ENCODE results near the gene KCNA10. TPM values are rescaled to one million over a fixed set of nuclear protein-coding genes. Genes with fewer than 3 reads are reported as not detected.

KCNA10 gene
- total RNA-seq, 2 experiments from 2014 or later, result not detected

- Histone ChIP-seq H3K9me2 (ENCODE audit: insufficient read depth, low read length) (no peaks in the 10 kb centered on the region), H3K27ac (ENCODE audit: low read depth, low read length, poor library complexity, severe bottlenecking) (no peak overlapping the region), H3K4me1 (ENCODE audit: insufficient read depth, low read length, poor library complexity, severe bottlenecking) (no peaks in the 10 kb centered on the region), H3K4me2 (ENCODE audit: low read length) (no peak overlapping the region), H2AFZ (ENCODE audit: low read length) (no peak overlapping the region), H3K36me3 (ENCODE audit: insufficient read depth, low read length) (no peaks in the 10 kb centered on the region), H3K4me3 (ENCODE audit: low read depth, low read length, poor library complexity, severe bottlenecking) (no peak overlapping the region), H3K79me2 (ENCODE audit: insufficient read depth, low read depth, low read length) (no peaks in the 10 kb centered on the region), H4K20me1 (ENCODE audit: insufficient read depth, low read length) (no peaks in the 10 kb centered on the region; the same call in 1 of the 2 replicates), H3K9me3 (ENCODE audit: low read length) (no peaks in the 10 kb centered on the region)
- intact Hi-C loops (cut with micrococcal nuclease; ENCODE audit: unreplicated experiment), result no loop called here
- ChIA-PET CTCF (ENCODE audit: unreplicated experiment) (no interaction called here), POLR2A (interaction anchor here (0.6 kb wide), 1 partner anchor 415 kb away, joined by 4 read pairs; no protein-coding TSS in a partner anchor)
- no peak for DNase-seq (ENCODE audit: low spot score)
- BruUV-seq (replicated peaks), result no TSS peak
- TF ChIP-seq EZH2phosphoT487 (IDR thresholded peaks at IDR 0.05; ENCODE audit: borderline replicate concordance, low read depth, low read length) (no peak), CTCF (conservative IDR thresholded peaks at IDR 0.05; ENCODE audit: low read length) (no peak)
These were observed 36.2 kb downstream of the KCNA10 start for GRCh38 chr1:110482662-110483307.

- BruUV-seq (replicated peaks), result no TSS peak
- CTCF ChIA-PET (ENCODE audit: unreplicated experiment), result no interaction called here
These were observed 36.9 kb downstream of the KCNA10 start for GRCh38 chr1:110481968-110482623.

More at GRCh38 chr1:110481968-110482623, 36.9 kb downstream of the KCNA10 start:
- POLR2A ChIA-PET, result no interaction called here
- no peak overlapping the region for H3K4me2 ChIP-seq (ENCODE audit: low read length)
- H3K27ac ChIP-seq (ENCODE audit: low read depth, low read length, poor library complexity, severe bottlenecking), result no peak overlapping the region
- H3K79me2 ChIP-seq (ENCODE audit: insufficient read depth, low read depth, low read length), result no peaks in the 10 kb centered on the region
- no peaks in the 10 kb centered on the region for H3K9me3 ChIP-seq (ENCODE audit: low read length)
- no peak overlapping the region for H2AFZ ChIP-seq (ENCODE audit: low read length)
- no peaks in the 10 kb centered on the region; the same call in 1 of the 2 replicates for H4K20me1 ChIP-seq (ENCODE audit: insufficient read depth, low read length)
- H3K36me3 ChIP-seq (ENCODE audit: insufficient read depth, low read length), result no peaks in the 10 kb centered on the region
- intact Hi-C loops (cut with micrococcal nuclease; ENCODE audit: unreplicated experiment), result no loop called here
- no peak for DNase-seq (ENCODE audit: low spot score)
- H3K4me3 ChIP-seq (ENCODE audit: low read depth, low read length, poor library complexity, severe bottlenecking), result no peak overlapping the region
- no peaks in the 10 kb centered on the region for H3K9me2 ChIP-seq (ENCODE audit: insufficient read depth, low read length)
- TF ChIP-seq CTCF (conservative IDR thresholded peaks at IDR 0.05; ENCODE audit: low read length) (no peak), EZH2phosphoT487 (IDR thresholded peaks at IDR 0.05; ENCODE audit: borderline replicate concordance, low read depth, low read length) (no peak)
- H3K4me1 ChIP-seq (ENCODE audit: insufficient read depth, low read length, poor library complexity, severe bottlenecking), result no peaks in the 10 kb centered on the region
